Suprapubic skin (tissue), 4 donors: Measurements from ENCODE around the gene PFKP. TPM values are rescaled to one million over a fixed set of nuclear protein-coding genes. Genes with fewer than 3 reads are reported as not detected.
"Not testable (repeated sequence)": the region's sequence is repeated elsewhere in the genome, so short reads cannot be mapped to it uniquely, and the experiment has no call there.

Experiments
- DNase-seq, 2 donors: peaks; one replicate each; pipeline ENCODE4 v3.0.0-alpha.2; 2019; ENCODE audit warnings: low spot score in 2 of 2
- H3K27ac ChIP-seq: fragments of 200-600 bp; sonication (generic); one replicate; pipeline ENCODE4 v1.5.1; 2019
- H3K27me3 ChIP-seq: fragments of 200-600 bp; sonication (generic); one replicate; pipeline ENCODE4 v1.5.1; 2019
- H3K36me3 ChIP-seq: fragments of 200-600 bp; sonication (generic); one replicate; pipeline ENCODE4 v1.5.1; 2019
- H3K4me1 ChIP-seq: fragments of 200-600 bp; sonication (generic); one replicate; pipeline ENCODE4 v1.5.1; 2019
- H3K4me3 ChIP-seq: fragments of 200-600 bp; sonication (generic); one replicate; pipeline ENCODE4 v1.5.1; 2019; ENCODE audit warnings: mild to moderate bottlenecking
- H3K9me3 ChIP-seq: fragments of 200-600 bp; sonication (generic); one replicate; pipeline ENCODE4 v1.5.1; 2019
- CTCF ChIP-seq, 2 donors: fragments of 200-600 bp in 1 of 2; fragments of 450-650 bp in 1 of 2; sonication (generic) in 1 of 2; IDR thresholded peaks; one replicate each; pipeline ENCODE4 v1.5.1; 2016 to 2019; ENCODE audit warnings: antibody characterized with exemption in 2 of 2, mild to moderate bottlenecking in 1 of 2, moderate library complexity in 1 of 2
- EP300 ChIP-seq: sonication (generic); formaldehyde crosslinking; IDR thresholded peaks from one replicate; pipeline ENCODE4 v1.6.1; 2017; ENCODE audit warnings: antibody characterized with exemption
- POLR2A ChIP-seq, 2 donors: fragments of 450-650 bp; IDR thresholded peaks; one replicate each; pipeline ENCODE4 v1.6.1; 2017; ENCODE audit warnings: antibody characterized with exemption in 2 of 2, mild to moderate bottlenecking in 2 of 2, moderate library complexity in 2 of 2
- POLR2AphosphoS5 ChIP-seq, 3 donors: sonication (generic); formaldehyde crosslinking; IDR thresholded peaks; one replicate each; pipeline ENCODE4 v1.6.1; 2017; ENCODE audit warnings: antibody characterized with exemption in 3 of 3
- WGBS: methylation state at CpG from one replicate; pipeline ENCODE4 v1.1.5; 2018; 5-methylcytosine and 5-hydroxymethylcytosine counted together
- total RNA-seq, 4 donors: library from RNA; depleted of rRNA; stranded (reverse); fragments of >200 nt; gene quantifications; one replicate each; pipeline ENCODE4 v1.1.0, GENCODE V29; 2016

The PFKP gene
- total RNA-seq, 4 donors from 2014 or later: 36.7 to 58.9 (median 44.7) TPM

GRCh38 chr10:3167611-3168330 lies 100.4 kb downstream of the PFKP start:
- Histone ChIP-seq H3K9me3 (no peaks in the 10 kb centered on the region), H3K36me3 (peaks cover 73% of the 10 kb centered on the region), H3K4me3 (no peak overlapping the region), H3K27ac (no peak overlapping the region), H3K27me3 (no peaks in the 10 kb centered on the region), H3K4me1 (peaks cover 16% of the 10 kb centered on the region)
- 92% methylated on average over 21 of the region's 21 CpGs for WGBS
- TF ChIP-seq POLR2AphosphoS5 (IDR thresholded peaks at IDR 0.05) (no peak), CTCF (IDR thresholded peaks at IDR 0.05) (no peak), EP300 (no peak), POLR2A (IDR thresholded peaks at IDR 0.05) (no peak)
- no peak for DNase-seq

- no peaks in the 10 kb centered on the region for H3K9me3 ChIP-seq
- no peak for TF ChIP-seq POLR2A (IDR thresholded peaks at IDR 0.05)
- no peak for TF ChIP-seq CTCF (IDR thresholded peaks at IDR 0.05)
- no peak for TF ChIP-seq POLR2AphosphoS5 (IDR thresholded peaks at IDR 0.05)
- H3K27ac ChIP-seq: no peak overlapping the region
- WGBS: 92% methylated on average over 10 of the region's 10 CpGs
- H3K4me1 ChIP-seq: peaks cover 23% of the 10 kb centered on the region
- H3K36me3 ChIP-seq: peaks cover 58% of the 10 kb centered on the region
- H3K27me3 ChIP-seq: no peaks in the 10 kb centered on the region
- no peak for DNase-seq
- no peak overlapping the region for H3K4me3 ChIP-seq
Measured at GRCh38 chr10:3169271-3169670, 101.9 kb downstream of the PFKP start.

GRCh38 chr10:3169673-3170072 lies 102.3 kb downstream of the PFKP start:
- peaks cover 54% of the 10 kb centered on the region for H3K36me3 ChIP-seq
- H3K4me3 ChIP-seq: no peak overlapping the region
- no peak for TF ChIP-seq POLR2A (IDR thresholded peaks at IDR 0.05)
- TF ChIP-seq CTCF (IDR thresholded peaks at IDR 0.05): no peak
- TF ChIP-seq POLR2AphosphoS5 (IDR thresholded peaks at IDR 0.05): no peak
- no peak for TF ChIP-seq EP300
- no peaks in the 10 kb centered on the region for H3K27me3 ChIP-seq
- no peak for DNase-seq
- no peak overlapping the region for H3K27ac ChIP-seq
- H3K9me3 ChIP-seq: no peaks in the 10 kb centered on the region
- 91% methylated on average over 10 of the region's 10 CpGs for WGBS
- peaks cover 23% of the 10 kb centered on the region for H3K4me1 ChIP-seq

GRCh38 chr10:3171488-3171887 lies 104.1 kb downstream of the PFKP start:
- WGBS: 90% methylated on average over 11 of the region's 11 CpGs
- Histone ChIP-seq H3K36me3 (peaks cover 36% of the 10 kb centered on the region), H3K4me3 (peak overlapping the region; percentile 95), H3K4me1 (peaks cover 23% of the 10 kb centered on the region)
- H3K27me3 ChIP-seq, DNase-seq, H3K9me3 ChIP-seq, H3K27ac ChIP-seq: not testable (repeated sequence)

- DNase-seq: no peak
- Histone ChIP-seq H3K4me3 (peak overlapping the region; percentile 95), H3K9me3 (no peaks in the 10 kb centered on the region), H3K4me1 (peaks cover 23% of the 10 kb centered on the region), H3K36me3 (peaks cover 30% of the 10 kb centered on the region), H3K27me3 (no peaks in the 10 kb centered on the region), H3K27ac (peak overlapping the region; percentile 94)
- no peak for TF ChIP-seq POLR2AphosphoS5 (IDR thresholded peaks at IDR 0.05)
- no peak for TF ChIP-seq CTCF (IDR thresholded peaks at IDR 0.05)
- TF ChIP-seq EP300: no peak
- no peak for TF ChIP-seq POLR2A (IDR thresholded peaks at IDR 0.05)
- WGBS: 1% methylated on average over 20 of the region's 21 CpGs
Measured at GRCh38 chr10:3172081-3172445, 104.7 kb downstream of the PFKP start.
